A673 (cell line): ENCODE results near the gene DNAJC1. TPM values are rescaled to one million over a fixed set of nuclear protein-coding genes. Genes with fewer than 3 reads are reported as not detected.
A peak's percentile ranks its signal among the peaks of the same experiment; 100 is the strongest.

Experiments
- BruUV-seq: library from RNA; stranded (reverse); fragments of 400-500 nt; replicated peaks from 2 replicates; lab custom pipeline; 2021; lab: Mats Ljungman, UMichigan
- CTCF ChIA-PET: fragments of 300-600 bp; sonication (Branson Sonifier 250); formaldehyde crosslinking; loops from one replicate; lab custom pipeline; 2022; ENCODE audit warnings: antibody characterized with exemption; lab: Charles Lee
- POLR2A ChIA-PET: fragments of 300-600 bp; sonication (Branson Sonifier 250); formaldehyde crosslinking; loops from one replicate; lab custom pipeline; 2022; ENCODE audit warnings: antibody characterized with exemption; ENCODE audit not compliant: low non-redundant PET; lab: Charles Lee
- DNase-seq: peaks from one replicate; pipeline ENCODE4 v3.0.0-alpha.2; 2015; ENCODE audit warnings: low spot score
- H3K27ac ChIP-seq: fragments of 200-600 bp; sonication (generic); 2 replicates; pipeline ENCODE4 v1.5.1; 2016; ENCODE audit warnings: mixed run types, low read depth, mild to moderate bottlenecking, mixed read lengths, antibody characterized with exemption, low read length; ENCODE audit not compliant: poor library complexity, severe bottlenecking
- H3K27me3 ChIP-seq: fragments of 200-600 bp; sonication (generic); replicated peaks from 2 replicates; pipeline ENCODE4 v1.6.1; 2017; ENCODE audit warnings: mixed run types, low read depth, mild to moderate bottlenecking, mixed read lengths, antibody characterized with exemption, low read length; ENCODE audit not compliant: insufficient read depth, poor library complexity
- H3K36me3 ChIP-seq: fragments of 200-600 bp; sonication (generic); 2 replicates; pipeline ENCODE4 v1.6.1; 2016; ENCODE audit warnings: mixed run types, mild to moderate bottlenecking, mixed read lengths, antibody characterized with exemption, low read length; ENCODE audit not compliant: insufficient read depth, poor library complexity, severe bottlenecking
- H3K4me1 ChIP-seq: fragments of 200-600 bp; sonication (generic); 2 replicates; pipeline ENCODE4 v1.6.1; 2017; ENCODE audit warnings: mixed run types, mild to moderate bottlenecking, mixed read lengths, antibody characterized with exemption, low read length; ENCODE audit not compliant: insufficient read depth, poor library complexity, severe bottlenecking
- H3K4me3 ChIP-seq: fragments of 200-600 bp; sonication (generic); 2 replicates; pipeline ENCODE4 v1.5.1; 2016; ENCODE audit warnings: low read depth, mixed run types, mild to moderate bottlenecking, mixed read lengths, low read length; ENCODE audit not compliant: poor library complexity, severe bottlenecking
- H3K9me3 ChIP-seq: fragments of 200-600 bp; sonication (generic); 2 replicates; pipeline ENCODE4 v1.6.1; 2016; ENCODE audit warnings: mixed run types, low read depth, mild to moderate bottlenecking, mixed read lengths, antibody characterized with exemption, low read length; ENCODE audit not compliant: poor library complexity, severe bottlenecking
- EZH2 ChIP-seq: fragments of 200-600 bp; sonication (generic); IDR thresholded peaks from 2 replicates; pipeline ENCODE4 v1.6.1; 2017; ENCODE audit warnings: borderline replicate concordance, low read depth, mild to moderate bottlenecking, mixed read lengths, antibody characterized with exemption, low read length; ENCODE audit not compliant: poor library complexity, severe bottlenecking
- intact Hi-C: fragments of 100-400 bp; cut with micrococcal nuclease; formaldehyde crosslinking; loops from one replicate; pipeline ENCODE4 v1.10.0; 2022; ENCODE audit not compliant: unreplicated experiment
- total RNA-seq: library from RNA; stranded (reverse); gene quantifications from 2 replicates; pipeline ENCODE4 v1.2.3, GENCODE V29; 2021
- TF ChIP-seq, protein P1 (sequence below): fragments of 300-800, 200-600 bp; sonication (generic); conservative IDR thresholded peaks from 2 replicates; pipeline ENCODE4 v1.5.1; 2017; ENCODE audit warnings: low read depth, mild to moderate bottlenecking, antibody characterized with exemption, low read length, moderate library complexity, mixed read lengths

The DNAJC1 gene
- total RNA-seq, 1 experiment from 2014 or later, result 21.2 TPM

DNA sequence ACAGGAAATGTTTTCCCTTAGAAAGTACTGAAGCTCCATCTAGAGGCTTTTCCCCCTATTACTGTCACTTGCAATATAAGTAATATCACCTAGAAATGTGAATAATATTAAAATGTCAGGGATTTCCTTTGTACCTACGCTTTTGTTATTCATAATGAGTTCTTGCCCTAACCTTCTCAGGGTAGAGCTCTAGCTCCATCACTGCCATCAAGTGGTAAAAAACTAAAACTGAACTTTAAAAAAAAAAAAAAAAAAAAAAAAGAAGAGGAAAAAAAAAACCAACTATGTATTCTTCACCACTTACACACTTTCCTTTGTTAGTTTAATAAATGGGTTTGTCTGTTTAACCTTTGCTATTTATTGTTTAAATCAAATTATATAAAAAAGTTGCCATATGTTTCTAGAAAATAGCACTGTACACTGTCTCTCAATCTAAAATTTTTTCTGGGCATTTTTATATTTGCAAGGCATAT, 49.9 kb downstream of the DNAJC1 start:
- no peaks in the 10 kb centered on the region for H3K36me3 ChIP-seq
- ChIA-PET POLR2A (no interaction called here), CTCF (interaction anchor here (0.5 to 0.7 kb wide), 9 partner anchors 10 to 1870 kb away, joined by 3 to 18 read pairs (median 6); no protein-coding TSS in a partner anchor)
- intact Hi-C loops, result loop anchor here (2.0 to 10.0 kb wide), 3 partner anchors 219 to 675 kb away; no protein-coding TSS in a partner anchor
- BruUV-seq, result no TSS peak
- no peaks in the 10 kb centered on the region for H3K27me3 ChIP-seq
- no peak overlapping the region for H3K4me3 ChIP-seq
- peak; percentile 77 for DNase-seq
- H3K9me3 ChIP-seq, result no peaks in the 10 kb centered on the region
- H3K27ac ChIP-seq, result no peak overlapping the region
- no peak for TF ChIP-seq EZH2
- TF ChIP-seq, protein P1, sequence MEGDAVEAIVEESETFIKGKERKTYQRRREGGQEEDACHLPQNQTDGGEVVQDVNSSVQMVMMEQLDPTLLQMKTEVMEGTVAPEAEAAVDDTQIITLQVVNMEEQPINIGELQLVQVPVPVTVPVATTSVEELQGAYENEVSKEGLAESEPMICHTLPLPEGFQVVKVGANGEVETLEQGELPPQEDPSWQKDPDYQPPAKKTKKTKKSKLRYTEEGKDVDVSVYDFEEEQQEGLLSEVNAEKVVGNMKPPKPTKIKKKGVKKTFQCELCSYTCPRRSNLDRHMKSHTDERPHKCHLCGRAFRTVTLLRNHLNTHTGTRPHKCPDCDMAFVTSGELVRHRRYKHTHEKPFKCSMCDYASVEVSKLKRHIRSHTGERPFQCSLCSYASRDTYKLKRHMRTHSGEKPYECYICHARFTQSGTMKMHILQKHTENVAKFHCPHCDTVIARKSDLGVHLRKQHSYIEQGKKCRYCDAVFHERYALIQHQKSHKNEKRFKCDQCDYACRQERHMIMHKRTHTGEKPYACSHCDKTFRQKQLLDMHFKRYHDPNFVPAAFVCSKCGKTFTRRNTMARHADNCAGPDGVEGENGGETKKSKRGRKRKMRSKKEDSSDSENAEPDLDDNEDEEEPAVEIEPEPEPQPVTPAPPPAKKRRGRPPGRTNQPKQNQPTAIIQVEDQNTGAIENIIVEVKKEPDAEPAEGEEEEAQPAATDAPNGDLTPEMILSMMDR, result peak; percentile 62
- peaks cover 18% of the 10 kb centered on the region for H3K4me1 ChIP-seq

DNA sequence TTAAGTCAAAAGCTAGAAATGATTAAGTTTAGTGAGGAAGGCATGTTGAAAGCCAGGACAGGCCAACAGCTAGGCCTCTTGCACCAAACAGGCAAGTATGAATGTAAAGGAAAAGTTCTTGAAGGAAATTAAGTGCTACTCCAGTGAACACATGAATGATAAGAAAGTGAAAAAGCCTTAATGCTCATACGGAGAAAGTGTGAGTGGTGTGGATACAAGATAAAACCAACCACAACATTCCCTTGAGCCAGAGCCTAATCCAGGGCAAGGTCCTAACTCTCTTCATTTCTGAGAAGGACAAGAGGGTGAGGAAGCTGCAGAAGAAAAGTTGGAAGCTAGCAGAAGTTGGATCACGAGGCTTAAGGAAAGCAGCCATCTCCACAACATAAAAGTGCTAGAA, 53.0 kb downstream of the DNAJC1 start:
- intact Hi-C loops, result loop anchor here (10.0 kb wide), 1 partner anchor 216 kb away; no protein-coding TSS in a partner anchor
- Histone ChIP-seq H3K27ac (no peak overlapping the region), H3K9me3 (no peaks in the 10 kb centered on the region), H3K4me1 (peaks cover 22% of the 10 kb centered on the region), H3K27me3 (no peaks in the 10 kb centered on the region), H3K4me3 (no peak overlapping the region), H3K36me3 (no peaks in the 10 kb centered on the region)
- no TSS peak for BruUV-seq
- POLR2A ChIA-PET, result no interaction called here
- CTCF ChIA-PET, result no interaction called here
- DNase-seq, result no peak
- TF ChIP-seq EZH2, result no peak
- TF ChIP-seq, protein P1, result no peak

DNA sequence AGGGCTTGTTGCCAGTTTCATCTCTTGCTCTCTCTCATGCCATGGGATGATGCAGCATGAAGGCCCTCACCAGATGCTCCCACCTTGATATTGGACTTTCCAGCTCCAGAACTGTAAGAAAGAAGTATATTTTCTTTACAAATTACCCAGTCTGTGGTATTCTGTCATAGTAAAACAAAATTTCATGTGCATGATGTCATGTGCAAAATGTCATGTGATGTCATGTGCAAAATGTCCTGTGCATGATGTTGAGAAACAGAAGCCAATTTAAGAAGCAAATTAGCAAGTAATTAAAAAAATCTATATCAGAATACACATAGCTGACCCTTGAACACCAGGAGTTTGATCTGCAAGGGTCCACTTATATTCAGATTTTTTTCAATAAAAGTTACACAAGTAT, 56.6 kb downstream of the DNAJC1 start:
- ChIA-PET POLR2A (no interaction called here), CTCF (no interaction called here)
- no peak for DNase-seq
- Histone ChIP-seq H3K4me1 (peaks cover 16% of the 10 kb centered on the region), H3K4me3 (no peak overlapping the region), H3K27ac (no peak overlapping the region), H3K9me3 (no peaks in the 10 kb centered on the region), H3K27me3 (no peaks in the 10 kb centered on the region), H3K36me3 (no peaks in the 10 kb centered on the region)
- intact Hi-C loops, result loop anchor here (10.0 kb wide), 1 partner anchor 872 kb away; no protein-coding TSS in a partner anchor
- TF ChIP-seq, protein P1, result no peak
- no peak for TF ChIP-seq EZH2
- no TSS peak for BruUV-seq
